ENCODE results near the gene LY9.

LY9 gene, protein sequence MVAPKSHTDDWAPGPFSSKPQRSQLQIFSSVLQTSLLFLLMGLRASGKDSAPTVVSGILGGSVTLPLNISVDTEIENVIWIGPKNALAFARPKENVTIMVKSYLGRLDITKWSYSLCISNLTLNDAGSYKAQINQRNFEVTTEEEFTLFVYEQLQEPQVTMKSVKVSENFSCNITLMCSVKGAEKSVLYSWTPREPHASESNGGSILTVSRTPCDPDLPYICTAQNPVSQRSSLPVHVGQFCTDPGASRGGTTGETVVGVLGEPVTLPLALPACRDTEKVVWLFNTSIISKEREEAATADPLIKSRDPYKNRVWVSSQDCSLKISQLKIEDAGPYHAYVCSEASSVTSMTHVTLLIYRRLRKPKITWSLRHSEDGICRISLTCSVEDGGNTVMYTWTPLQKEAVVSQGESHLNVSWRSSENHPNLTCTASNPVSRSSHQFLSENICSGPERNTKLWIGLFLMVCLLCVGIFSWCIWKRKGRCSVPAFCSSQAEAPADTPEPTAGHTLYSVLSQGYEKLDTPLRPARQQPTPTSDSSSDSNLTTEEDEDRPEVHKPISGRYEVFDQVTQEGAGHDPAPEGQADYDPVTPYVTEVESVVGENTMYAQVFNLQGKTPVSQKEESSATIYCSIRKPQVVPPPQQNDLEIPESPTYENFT

DNA sequence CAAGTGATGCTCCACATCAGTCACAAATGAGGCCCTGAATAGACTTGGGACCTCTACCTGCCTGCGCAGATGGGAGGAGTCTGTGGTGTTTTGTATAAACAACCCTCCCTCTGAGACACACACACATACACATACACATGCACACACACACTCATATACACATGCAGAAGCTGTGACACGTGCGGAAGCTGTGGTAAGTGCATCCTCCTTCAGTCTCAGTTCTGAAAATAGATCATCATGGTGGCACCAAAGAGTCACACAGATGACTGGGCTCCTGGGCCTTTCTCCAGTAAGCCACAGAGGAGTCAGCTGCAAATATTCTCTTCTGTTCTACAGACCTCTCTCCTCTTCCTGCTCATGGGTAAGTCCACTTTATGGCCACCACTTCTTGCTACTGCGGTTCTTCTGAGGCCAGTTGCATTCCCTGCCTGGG, at the start of gene LY9:
Gene LY9, plus strand, starts transcription at position 224 of the 433 bp plus-strand sequence. Its CDS starts 14 bp downstream, at position 238.
- peak; percentile 32 to 64 (median 46) for DNase-seq (ENCODE audit: low read depth in 4 of 4, low spot score in 1 of 4)

DNA sequence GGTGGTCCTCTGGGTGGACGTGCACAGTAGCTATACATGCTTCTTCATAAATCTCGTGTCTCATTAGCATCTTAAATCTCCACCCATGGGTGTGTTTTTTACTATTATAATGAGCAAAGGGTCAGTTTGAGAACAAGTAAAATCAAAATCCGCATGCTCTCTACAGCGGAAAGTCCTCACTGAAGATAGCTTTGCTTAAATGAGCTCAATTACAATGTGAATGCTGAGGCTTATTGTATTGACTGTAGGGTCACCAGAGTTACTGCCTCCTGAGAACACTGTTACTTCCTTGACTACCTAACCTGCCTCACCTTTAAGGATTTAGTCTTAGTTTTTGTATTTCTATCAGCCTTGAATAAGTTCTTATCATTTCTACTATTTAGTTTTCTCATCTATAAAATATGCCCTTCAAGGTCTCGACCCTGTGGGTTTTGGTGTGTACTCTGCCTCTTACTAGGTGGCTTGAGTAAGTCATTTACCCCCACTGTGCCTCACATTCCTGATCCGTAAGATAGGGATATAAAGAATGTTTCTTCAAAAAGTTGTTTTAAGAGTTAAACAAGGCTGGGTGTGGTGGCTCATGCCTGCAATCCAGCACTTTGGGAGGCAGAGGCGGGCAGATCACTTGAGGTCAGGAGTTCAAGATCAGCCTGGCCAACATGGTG, 49.0 kb upstream of the LY9 start:
- DNase-seq (ENCODE audit: low read depth in 4 of 4, low spot score in 1 of 4): no peak

DNA sequence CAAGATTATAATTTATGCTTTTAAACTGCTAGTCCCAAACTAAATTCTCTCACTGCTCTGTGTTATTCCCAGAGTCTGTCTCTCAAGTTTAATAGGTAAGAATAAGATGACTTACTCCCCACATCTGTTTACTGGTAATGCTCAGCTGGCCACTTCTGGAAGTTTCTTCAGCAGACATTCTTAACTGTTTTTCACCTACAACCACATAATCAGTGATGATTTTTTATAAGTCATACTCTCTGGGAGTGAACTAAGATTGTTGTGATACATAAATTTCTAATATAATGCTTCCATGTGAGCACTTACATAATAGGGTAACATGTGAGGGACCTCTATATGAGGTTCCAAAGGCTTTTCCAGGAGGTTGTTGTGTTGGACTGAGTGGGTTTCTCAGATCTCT, 48.3 kb upstream of the LY9 start:
- no peak for DNase-seq (ENCODE audit: low read depth in 4 of 4, low spot score in 1 of 4)

DNA sequence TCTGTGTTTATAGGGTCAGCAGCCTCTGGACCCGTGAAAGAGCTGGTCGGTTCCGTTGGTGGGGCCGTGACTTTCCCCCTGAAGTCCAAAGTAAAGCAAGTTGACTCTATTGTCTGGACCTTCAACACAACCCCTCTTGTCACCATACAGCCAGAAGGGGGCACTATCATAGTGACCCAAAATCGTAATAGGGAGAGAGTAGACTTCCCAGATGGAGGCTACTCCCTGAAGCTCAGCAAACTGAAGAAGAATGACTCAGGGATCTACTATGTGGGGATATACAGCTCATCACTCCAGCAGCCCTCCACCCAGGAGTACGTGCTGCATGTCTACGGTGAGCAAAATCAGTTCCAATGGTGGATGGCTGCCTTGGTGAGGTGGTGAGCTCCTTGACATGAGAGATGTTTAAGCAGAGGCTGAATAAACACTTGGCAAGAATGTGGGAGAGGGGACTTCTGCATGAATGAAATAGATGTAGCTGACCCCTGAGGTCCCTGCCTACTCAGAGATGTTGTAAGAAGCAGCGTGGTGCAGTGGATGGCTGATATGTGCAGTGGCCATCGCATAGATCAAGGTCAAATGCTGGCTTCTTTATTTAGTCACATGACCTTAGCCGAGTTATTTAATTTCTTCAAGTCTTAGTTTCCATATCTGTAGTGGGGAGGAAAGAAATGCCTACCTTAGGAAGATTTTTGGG, 47.6 kb upstream of the LY9 start:
- no peak for DNase-seq (ENCODE audit: low read depth in 4 of 4, low spot score in 1 of 4)

DNA sequence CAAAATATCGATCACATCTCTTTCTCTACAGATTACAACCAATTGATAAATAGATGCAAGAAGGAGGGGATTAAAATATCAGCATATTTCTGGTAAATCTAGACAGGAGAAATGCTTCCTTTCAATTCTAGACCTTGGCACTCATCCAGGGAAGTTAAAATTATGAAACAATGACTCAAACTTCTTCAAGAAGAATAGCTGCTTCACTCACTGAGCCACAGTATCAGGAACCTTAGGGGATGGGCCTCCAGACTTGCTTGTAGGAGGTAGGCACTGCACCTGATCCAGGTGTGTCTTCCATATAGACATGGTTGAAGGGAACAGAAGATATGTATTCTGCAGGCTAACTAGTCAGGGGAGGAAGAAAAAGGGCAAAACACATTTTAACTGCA, 47.1 kb upstream of the LY9 start:
- DNase-seq (ENCODE audit: low read depth in 4 of 4, low spot score in 1 of 4): no peak

DNA sequence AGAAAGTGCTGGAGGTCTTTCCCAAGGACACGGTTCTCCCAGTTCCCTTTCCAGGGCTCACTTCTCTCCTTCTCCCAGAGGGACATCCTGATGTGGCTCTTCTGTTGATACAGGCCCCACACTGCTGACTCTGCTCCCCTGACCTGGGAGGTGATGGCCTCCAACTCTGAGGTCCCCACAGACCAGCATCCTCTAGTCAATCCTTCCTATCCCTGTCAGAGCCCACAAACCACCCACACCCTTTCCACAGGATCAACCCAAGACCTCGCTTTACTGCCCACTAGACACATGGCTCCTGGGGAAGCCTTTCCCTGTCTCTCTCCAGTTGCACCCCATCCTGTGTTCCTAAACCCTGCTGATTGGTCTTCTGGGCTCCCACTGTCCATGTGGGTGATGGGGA, 45.4 kb upstream of the LY9 start:
- no peak for DNase-seq (ENCODE audit: low read depth in 4 of 4, low spot score in 1 of 4)

DNA sequence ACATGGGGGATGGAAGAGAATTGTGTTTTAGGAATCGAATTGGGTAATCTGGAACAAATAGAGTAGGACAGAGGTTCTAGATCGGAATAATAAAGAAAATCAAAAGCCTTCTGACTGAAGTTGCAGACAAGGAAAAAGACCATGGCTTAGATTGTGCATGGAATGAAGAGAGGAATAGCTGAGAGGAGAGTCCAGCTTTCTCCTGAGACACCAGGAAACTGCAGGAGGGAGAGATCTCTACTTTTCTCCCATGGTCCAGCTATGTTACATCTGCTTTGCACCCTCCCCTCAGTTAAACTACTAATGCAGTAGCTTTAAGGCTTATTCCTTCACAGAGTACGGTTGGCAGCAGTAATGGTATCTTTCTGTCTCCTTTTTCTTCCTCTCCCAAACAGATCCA, 43.6 kb upstream of the LY9 start:
- no peak for DNase-seq (ENCODE audit: low read depth in 4 of 4, low spot score in 1 of 4)

DNA sequence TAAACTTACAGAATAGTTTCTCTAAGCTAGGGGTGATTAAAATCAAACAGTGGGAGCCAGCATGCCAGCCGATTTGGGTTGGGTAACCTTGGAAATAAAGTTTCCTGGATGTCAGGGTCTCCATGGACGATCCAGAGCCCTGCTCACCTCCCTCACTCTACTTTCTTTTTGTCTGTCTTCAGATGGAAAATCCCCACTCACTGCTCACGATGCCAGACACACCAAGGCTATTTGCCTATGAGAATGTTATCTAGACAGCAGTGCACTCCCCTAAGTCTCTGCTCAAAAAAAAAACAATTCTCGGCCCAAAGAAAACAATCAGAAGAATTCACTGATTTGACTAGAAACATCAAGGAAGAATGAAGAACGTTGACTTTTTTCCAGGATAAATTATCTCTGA, 43.0 kb upstream of the LY9 start:
- DNase-seq (ENCODE audit: low read depth in 4 of 4, low spot score in 1 of 4): no peak

DNA sequence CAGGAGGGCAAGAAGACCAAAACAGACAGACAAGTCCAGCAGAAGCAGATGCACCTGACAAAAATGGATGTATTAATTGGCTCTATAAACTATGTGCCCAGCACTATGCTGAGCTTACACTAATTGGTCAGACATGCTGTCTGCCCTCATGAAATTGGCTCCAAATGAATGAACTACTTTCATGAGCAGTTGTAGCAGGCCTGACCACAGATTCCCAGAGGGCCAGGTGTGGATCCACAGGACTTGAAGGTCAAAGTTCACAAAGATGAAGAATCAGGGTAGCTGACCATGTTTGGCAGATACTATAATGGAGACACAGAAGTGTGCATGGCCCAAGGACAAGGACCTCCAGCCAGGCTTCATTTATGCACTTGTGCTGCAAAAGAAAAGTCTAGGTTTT, 42.4 kb upstream of the LY9 start:
- no peak for DNase-seq (ENCODE audit: low read depth in 4 of 4, low spot score in 1 of 4)

DNA sequence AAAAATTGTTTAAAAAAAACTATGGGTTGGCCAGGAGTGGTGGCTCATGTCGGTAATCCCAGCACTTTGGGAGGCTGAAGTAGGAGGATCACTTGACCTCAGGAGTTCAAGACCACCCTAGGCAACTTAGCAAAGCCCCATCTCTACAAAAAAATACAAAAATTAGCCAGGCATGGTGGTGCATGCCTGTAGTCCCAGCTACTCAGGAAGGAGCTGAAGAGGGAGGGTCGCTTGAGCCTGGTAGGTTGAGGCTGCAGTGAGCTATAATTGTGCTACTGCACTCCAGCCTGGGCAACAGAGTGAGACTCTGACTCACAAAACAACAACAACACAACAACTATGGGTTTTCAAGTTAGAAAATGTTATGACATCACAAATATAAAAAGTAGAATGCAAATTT, 40.5 kb upstream of the LY9 start:
- DNase-seq (ENCODE audit: low read depth in 4 of 4, low spot score in 1 of 4): no peak

DNA sequence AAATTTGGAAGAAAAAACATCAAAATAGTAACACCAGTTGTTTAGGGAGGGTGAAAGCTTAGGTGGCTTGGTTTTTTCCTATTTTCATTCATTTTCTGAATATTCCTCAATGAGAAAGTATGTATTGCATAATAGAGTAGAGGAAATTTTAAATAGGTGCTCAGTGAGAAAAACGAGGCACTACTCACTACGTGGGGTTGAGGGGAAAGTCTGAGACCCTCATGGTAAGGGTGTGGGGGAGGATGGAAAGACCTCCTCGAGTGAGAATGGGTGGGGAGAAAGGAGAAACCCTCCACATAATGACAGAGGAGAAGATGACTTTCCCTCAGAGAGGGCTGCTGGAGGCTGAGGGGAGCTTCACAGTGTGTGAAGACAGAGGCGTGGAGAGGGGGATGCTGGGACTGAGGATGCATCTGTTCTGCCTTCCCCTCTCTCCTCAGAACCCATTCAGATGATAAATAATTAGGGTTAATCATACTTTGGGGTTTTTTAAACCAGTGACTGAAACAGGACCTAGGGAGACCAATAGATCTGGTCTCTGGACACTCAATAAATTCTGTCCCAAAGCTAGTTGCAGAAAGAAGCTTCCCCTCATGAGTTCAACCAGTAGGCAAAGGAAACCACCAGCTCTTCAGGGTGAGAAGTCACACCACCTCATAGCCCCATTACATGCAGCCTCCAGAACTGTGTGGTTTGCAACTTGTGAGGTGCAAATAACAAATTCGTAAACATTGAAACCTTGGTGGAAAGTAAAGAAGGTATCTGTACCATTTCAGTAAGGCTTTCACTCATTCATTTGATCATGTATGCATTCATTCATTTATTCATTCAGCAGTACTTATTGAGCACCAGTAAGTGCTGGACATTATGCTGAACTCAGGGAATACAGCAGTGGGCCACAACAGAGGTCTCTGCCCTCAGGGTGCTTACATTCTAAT, 39.8 kb upstream of the LY9 start:
- no peak for DNase-seq (ENCODE audit: low read depth in 4 of 4, low spot score in 1 of 4)

DNA sequence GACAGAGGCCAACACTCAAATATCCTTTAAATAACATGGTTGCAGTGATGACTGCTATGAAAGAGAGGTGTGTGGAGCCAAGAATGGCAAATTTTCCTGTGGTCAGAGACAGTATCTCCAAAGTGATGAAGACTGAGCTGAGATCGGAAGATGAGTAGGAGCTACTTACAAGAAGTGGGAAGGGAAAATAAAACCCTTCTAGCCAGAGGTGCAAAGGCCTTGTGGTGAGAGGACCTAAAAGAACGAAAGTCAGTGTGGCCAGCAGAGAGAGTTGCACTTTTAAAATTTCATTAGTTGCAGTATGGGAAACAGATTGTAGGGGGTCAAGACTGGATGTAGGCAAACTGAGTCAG, 39.1 kb upstream of the LY9 start:
- no peak for DNase-seq (ENCODE audit: low read depth in 4 of 4, low spot score in 1 of 4)

DNA sequence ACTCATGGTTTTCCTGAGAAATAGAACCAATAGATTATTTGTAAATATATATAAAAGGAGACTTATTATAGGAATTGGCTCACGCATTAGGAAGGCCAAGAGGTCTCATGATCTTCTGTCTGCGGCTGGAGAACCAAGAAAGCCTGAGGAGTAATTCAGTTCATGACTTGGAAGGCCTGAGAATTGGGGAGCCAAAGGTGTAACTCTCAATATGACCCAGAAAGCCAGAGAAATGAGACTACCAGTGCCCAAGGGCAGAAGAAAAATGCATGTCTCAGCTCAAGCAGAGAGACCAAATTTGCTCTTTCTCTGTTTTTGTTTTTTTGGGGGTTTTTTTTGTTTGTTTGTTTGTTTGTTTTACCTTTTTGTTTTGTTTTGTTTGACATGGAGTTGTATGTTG, 37.5 kb upstream of the LY9 start:
- DNase-seq (ENCODE audit: low read depth in 4 of 4, low spot score in 1 of 4): no peak

DNA sequence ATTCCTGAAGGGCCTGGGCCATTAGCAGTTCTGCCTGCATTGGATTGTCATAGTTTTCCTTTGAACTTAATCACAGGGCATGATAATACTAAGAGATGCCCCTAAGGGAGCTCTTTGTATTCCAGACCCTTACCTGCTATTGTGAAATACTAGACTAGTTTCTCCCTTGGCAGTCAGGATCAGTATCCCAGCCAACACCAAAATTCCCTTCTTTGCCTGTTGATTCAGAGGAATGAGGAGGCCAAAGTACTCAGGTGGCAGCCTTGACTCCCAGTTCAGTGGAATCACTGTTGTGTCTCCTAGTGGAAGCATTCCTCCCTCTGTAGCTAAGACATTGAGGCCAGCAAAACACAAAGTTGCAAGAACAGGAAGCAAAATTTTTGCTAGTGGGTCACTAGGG, 36.2 kb upstream of the LY9 start:
- DNase-seq (ENCODE audit: low read depth in 4 of 4, low spot score in 1 of 4): no peak

DNA sequence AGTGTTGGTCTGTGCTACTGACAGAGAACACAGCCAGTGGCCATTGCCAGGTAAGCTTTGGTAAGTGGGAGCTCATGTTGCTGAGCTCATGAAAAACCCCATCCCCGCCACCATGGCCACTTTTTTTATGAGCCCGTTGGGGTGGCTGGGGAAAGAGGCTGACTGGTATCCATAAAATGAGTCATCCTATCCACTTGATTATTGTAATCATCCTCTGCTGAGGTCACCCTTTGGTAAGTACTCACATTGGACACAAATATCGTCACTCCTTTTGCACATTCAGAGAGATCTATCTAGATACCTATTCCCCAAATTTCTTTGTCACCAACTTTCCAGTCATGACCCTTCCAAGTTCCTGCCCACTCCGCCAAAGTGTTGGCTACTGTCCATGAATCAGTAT, 34.9 kb upstream of the LY9 start:
- DNase-seq (ENCODE audit: low read depth in 4 of 4, low spot score in 1 of 4): no peak

DNA sequence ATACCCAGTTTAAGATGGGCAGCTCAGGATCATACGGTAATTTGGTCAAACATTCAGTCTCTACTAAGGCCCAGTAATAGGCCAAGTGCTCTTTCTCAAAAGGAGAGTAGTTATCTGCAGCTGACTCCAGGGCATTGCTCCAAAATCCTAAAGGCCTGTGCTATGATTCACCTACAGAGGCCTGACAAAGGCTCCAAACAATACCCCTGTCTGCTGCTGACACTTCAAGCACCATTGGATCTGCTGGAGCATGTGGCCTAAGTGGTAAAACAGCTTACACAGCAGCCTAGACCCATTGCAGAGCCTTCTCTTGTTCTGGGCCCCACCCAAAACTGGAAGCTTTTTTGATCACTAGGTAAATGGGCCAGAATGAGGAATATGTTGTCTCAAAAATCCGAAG, 34.1 kb upstream of the LY9 start:
- no peak for DNase-seq (ENCODE audit: low read depth in 4 of 4, low spot score in 1 of 4)

DNA sequence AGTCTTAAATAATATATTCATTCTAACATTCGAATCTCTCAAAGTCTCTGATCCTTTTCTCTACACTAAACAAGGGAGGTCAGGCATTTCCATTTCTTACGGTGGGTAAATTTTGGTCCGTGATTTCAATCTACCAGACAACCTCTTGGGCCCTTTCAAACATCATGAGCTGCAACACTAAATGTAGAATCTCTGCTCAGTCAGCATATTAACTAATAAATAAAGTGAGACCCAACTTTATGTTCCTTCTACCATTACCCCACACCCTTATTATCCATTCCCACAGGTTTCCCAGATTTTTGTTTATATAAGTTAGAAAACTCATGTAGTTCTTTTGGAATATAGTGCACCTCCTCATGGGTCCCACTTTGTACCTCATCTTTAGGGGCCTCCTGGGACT, 32.0 kb upstream of the LY9 start:
- DNase-seq (ENCODE audit: low read depth in 4 of 4, low spot score in 1 of 4): no peak

DNA sequence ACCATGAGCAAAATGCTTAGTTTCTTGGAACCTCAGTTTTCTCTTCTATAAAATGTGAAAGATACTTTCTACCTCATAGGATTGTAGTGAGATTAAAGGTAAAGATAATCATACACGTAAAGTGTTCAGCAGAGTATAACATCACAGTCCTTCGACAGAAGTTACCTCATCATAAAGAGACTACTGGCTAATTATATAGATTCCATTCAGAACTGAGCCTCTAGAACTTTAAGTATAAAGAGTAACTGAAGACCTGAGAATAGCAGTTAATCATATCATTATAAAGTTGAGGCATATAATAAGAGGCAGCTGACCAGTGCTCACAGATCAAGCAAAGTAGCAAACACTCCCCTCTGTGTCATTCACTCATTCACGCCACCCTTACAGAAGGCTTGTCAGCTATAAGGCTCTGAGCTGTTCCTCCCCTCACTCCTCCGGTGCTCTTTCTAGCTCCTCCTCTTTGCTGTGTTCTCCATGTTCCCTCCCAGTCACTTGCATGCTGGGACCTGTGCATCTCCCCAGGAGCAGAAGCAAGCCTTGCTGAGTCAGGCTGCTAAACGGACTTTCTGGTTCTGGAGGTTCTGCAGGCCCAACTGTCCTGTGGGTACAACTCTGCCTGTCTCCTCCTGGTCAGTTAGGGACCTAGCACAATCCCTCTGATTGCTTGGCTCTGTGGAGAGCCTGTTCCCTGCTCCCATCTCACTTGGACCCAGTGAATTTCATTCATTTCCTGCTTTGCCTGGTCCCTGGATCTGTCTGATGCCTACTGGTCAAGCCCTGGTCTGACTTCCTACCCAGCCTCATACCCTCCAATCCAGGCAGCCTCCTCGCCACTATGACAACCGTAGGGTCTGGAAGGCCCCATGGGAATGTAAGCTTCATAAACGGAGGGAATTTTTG, 28.3 kb upstream of the LY9 start:
- DNase-seq (ENCODE audit: low read depth in 4 of 4, low spot score in 1 of 4): peak in 2 of 4 experiments; percentile 25 to 27

DNA sequence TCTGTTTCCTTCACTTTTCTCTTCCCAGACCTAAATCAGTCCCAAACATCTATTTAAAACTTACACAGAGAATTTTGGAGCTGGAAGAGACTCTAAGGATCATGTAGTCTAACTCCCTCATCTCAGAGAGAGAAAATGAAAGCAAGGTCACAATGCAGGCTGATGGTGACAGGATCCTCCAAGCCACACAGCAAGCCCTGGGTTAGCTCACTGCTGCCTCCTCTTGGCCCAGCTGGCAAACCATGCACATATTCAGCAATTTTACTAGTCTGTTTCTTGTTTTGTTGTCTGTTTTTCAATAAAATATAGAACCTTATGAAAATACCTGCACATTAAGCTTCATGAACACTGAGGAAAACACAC, 27.7 kb upstream of the LY9 start:
- DNase-seq (ENCODE audit: low read depth in 4 of 4, low spot score in 1 of 4): peak; percentile 55 to 76 (median 65)

DNA sequence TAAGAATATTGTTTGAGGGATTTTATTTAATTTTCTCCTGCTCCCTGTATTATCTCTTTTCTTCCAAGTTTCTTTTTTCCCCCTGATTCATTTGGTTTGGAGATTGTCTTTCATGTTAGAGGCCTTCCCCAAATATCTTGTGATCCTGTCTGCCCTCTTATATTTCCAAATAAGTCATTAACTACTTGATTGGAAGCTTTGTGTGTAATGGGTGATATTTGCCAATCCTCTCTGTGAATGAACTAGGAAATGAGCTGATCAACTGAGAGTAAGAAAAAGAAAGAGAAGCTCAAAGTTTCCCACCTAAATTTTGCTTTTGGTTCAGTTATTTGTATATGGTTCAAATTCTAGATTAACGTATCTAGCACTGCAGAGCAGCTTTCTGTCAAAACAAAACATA, 23.6 kb upstream of the LY9 start:
- DNase-seq (ENCODE audit: low read depth in 4 of 4, low spot score in 1 of 4): no peak

Measured in stimulated activated CD4-positive, alpha-beta T cell treated with anti-CD3 and anti-CD28 coated beads, Interleukin-1b, Interleukin-23, amount 100 ng/mL, for 24 hours (primary cell).